GM12874 (cell line): ENCODE data around the gene HDAC9.

ENCODE experiments used
- CTCF ChIP-seq: IDR thresholded peaks from 2 replicates; pipeline ENCODE4 v1.5.1; 2011; ENCODE audit warnings: low read depth, mild to moderate bottlenecking, control low read depth, low read length, moderate library complexity; ENCODE audit not compliant: insufficient read depth

The HDAC9 gene

GRCh38 chr7:18648849-18649758 lies 153.6 kb downstream of the HDAC9 start:
- no peak for TF ChIP-seq CTCF

GRCh38 chr7:18653381-18654155 lies 158.0 kb downstream of the HDAC9 start:
- no peak for TF ChIP-seq CTCF

GRCh38 chr7:18654709-18655108 lies 159.2 kb downstream of the HDAC9 start:
- no peak for TF ChIP-seq CTCF

- no peak for TF ChIP-seq CTCF
These were observed 160.0 kb downstream of the HDAC9 start for GRCh38 chr7:18655506-18655905.

- no peak for TF ChIP-seq CTCF
These were observed 160.4 kb downstream of the HDAC9 start for GRCh38 chr7:18655912-18656311.

GRCh38 chr7:18656362-18656761 lies 160.8 kb downstream of the HDAC9 start:
- TF ChIP-seq CTCF, result no peak

- TF ChIP-seq CTCF, result no peak
These were observed 164.2 kb downstream of the HDAC9 start for GRCh38 chr7:18659746-18660145.
